Activated CD4-positive, alpha-beta T cell treated with anti-CD3 and anti-CD28 coated beads, Interleukin-2, amount 50 U/mL, for 4 hours (primary cell): ENCODE results near the gene ATP6V0A4.
"Not testable (repeated sequence)": the region's sequence is repeated elsewhere in the genome, so short reads cannot be mapped to it uniquely, and the experiment has no call there.

Experiments
- DNase-seq, 2 experiments: peaks; one replicate each; pipeline ENCODE4 v3.0.0-alpha.2; 2020

The ATP6V0A4 gene

GRCh38 chr7:138797715-138798320, at the start of gene ATP6V0A4, which contains the start of gene TMEM213:
Gene ATP6V0A4 (minus strand): TSS chr7:138798196. CDS start chr7:138771247, 26,949 bp downstream.
Gene TMEM213 (plus strand): TSS chr7:138797994. CDS start chr7:138798105, 111 bp downstream.
- DNase-seq, result no peak

DNA sequence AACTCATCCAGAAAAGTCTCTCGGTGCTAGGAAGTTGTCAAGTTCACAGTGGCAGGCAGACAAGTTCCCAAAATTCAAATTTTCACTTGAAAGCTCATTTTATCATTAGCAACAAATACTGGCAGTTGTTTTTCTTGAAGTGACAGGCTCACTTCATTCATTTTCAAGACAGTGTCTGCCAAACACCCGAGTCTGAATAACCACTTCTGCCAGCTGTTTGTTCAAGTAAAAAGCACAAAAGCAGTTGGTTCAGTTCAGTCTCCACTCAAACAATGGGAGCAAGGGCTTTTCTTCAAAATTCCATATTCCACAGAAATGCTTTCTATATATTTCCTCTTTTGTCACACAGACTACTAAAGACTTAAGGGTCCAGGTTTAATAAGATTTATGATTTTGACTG, 47.7 kb upstream of the ATP6V0A4 start:
- DNase-seq, result no peak

- no peak for DNase-seq
These were observed 45.9 kb upstream of the ATP6V0A4 start for GRCh38 chr7:138843632-138844580.

DNA sequence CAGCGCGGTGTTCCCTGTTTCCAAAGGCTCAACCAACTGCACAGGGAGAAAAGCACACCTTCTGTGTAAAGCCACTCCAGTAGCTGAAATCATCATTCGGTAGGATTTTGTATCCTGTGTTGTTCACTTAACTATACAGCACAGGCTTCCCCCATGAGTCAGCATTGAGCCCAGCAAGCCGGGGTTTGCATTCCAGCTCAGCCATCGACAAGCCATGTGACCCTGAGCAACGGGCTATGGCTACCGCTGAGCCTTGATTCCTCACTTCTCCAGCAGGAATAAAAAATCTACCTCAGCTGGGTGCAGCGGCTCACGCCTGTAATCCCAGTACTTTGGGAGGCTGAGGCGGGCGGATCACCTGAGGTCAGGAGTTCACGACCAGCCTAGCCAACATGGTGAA, 44.1 kb upstream of the ATP6V0A4 start:
- DNase-seq, result no peak

GRCh38 chr7:138838166-138838565, 40.2 kb upstream of the ATP6V0A4 start:
- no peak for DNase-seq

- DNase-seq, result no peak
These were observed 39.6 kb upstream of the ATP6V0A4 start for GRCh38 chr7:138837627-138838026.

- DNase-seq, result no peak
These were observed 37.1 kb upstream of the ATP6V0A4 start for GRCh38 chr7:138835087-138835486.

DNA sequence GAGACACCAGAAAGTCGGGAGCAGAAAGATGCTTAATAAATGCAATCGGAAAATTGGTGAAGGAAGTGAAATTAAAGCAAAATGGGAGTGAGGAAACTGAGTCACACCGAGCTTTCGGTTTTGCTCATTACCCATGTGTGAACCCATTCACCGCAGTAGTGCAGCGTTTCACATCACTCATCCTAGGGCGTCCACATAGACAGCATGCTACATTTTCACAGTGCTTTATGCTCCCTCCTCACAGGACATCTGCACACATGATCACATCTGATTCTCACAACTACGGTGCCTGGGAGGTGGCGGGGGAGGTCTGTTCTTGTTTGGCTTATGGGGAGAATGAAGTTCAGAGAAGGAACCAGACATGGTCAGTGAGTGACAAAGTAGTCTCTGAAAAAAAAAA, 36.6 kb upstream of the ATP6V0A4 start:
- DNase-seq, result no peak

- no peak for DNase-seq
These were observed 35.6 kb upstream of the ATP6V0A4 start for GRCh38 chr7:138833596-138833995.

- no peak for DNase-seq
These were observed 35.0 kb upstream of the ATP6V0A4 start for GRCh38 chr7:138832966-138833365.

GRCh38 chr7:138829335-138829734, 31.3 kb upstream of the ATP6V0A4 start:
- DNase-seq, result no peak

DNA sequence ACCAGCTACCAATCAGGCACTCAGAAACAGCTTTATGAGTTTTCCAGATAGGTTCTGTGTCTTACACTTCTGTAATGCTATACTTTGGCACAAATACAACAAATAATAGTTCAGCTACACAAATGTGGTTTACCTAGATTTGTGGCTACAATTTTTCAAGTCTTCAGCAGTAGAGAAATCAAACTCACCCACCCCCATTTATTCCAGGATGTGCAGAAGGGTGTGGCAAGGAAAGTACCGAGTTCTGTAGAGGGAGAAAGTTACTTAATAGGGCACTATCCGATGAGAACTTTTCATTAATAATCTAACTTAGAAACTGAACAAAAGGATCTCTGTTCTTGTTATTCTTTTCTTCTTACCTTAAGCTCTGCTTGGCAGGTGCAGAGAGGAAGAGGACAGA, 30.3 kb upstream of the ATP6V0A4 start:
- no peak for DNase-seq

DNA sequence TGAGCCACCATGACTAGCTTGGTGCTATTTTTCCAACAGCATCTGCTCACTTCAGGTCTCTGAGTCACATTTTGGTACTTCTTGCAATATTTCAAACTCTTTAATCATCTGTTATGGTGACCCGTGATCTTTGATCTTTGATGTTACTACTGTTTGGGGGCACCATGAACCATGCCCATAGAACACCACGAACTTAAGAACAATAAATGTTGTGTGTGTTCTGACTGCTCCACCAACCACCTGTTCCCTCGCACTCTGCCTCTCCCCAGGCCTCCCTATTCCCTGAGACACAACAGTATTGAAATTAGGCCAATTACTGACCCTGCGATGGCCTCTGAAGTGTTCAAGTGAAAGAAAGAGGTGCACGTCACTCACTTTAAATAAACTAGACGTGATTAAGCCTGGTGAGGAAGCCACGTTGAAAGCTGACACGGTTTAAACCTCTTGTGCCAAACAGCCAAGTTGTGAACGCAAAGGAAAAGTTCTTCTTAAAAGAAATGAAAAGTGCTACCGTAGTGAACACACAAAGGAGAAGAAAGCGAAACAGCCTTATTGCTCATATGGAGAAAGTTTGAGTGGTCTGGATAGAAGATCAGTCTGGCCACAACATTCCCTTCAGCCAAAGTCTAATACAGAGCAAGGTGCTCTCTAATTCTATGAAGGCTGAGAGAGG, 27.2 kb upstream of the ATP6V0A4 start:
- DNase-seq, result no peak

DNA sequence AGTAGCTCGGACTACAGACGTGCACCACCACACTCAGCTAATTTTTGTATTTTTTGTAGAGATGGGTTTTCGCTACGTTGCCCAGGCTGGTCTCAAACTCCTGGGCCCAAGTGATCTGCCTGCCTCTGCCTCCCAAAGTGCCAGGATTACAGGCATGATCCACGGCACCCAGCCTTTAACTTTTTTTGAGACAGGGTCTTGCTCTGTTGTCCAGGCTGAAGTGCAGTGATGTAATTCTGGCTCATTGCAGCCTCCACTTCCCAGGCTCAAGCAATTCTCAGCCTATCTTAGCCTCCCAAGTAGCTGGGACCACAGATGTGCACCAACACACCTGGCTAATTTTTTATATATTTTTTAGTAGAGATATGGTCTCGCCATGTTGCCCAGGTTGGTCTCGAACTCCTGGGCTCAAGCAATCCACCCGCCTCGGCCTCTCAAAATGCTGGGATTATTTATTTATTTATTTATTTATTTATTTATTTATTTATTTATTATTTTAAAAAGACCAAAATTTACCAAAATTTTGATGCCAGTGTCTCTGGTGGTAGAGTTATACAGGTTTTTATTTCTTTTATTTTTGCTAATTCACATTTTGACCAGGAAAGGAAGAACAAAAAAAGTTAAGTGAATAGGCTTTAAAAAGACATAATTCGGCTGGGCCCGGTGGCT, 25.0 kb upstream of the ATP6V0A4 start:
- no peak for DNase-seq

- no peak for DNase-seq
These were observed 23.9 kb upstream of the ATP6V0A4 start for GRCh38 chr7:138821912-138822311.

GRCh38 chr7:138819625-138820024, 21.6 kb upstream of the ATP6V0A4 start:
- DNase-seq, result no peak

GRCh38 chr7:138816650-138817049, 18.7 kb upstream of the ATP6V0A4 start:
- no peak for DNase-seq

DNA sequence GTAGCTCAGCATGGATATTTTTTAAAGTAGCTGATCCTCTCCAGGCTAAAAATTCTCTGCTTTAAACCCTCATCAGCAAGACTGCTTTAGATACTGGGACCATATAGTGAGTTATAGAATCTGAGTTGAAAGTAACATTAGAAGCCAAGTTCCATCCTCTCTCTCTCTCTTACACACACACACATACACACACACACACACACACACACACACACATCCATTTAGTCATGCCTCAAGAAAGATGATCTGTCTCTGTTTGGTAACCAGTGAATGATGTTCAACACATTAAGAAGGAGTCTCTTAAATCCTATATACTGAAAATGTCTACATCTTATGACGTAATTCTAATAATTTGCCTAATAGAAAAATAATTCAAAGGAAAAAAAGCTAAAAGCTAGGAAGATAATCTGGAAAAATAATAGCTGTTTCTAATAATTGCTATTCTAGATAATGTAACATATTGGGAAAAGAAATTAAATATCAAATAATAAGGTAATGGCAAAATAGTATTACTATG, 16.9 kb upstream of the ATP6V0A4 start:
- DNase-seq, result no peak

DNA sequence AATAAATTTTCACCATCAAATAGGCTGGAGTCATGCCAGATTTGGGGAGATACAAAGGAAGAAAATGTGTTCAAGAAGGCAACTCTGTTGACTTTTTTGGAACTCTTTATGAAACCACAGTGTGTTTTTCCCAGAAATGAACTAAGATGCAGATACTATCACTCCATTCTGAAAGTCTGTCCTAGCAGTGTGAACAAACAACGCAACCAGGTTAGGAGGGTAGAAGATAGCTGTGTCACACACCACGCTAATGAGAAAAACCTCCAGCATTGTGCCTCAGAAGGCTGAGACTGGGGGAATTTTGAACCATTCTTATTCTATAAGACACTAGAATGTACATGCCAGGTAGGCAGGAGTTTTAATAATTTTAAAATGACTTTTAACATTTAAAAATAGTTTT, 15.9 kb upstream of the ATP6V0A4 start:
- no peak for DNase-seq

GRCh38 chr7:138811327-138811726, 13.3 kb upstream of the ATP6V0A4 start:
- DNase-seq, result not testable (repeated sequence)

- no peak for DNase-seq
These were observed 11.3 kb upstream of the ATP6V0A4 start for GRCh38 chr7:138809346-138809745.

GRCh38 chr7:138804618-138805017, 6.6 kb upstream of the ATP6V0A4 start:
- DNase-seq, result no peak

- DNase-seq, result no peak
These were observed 4.7 kb upstream of the ATP6V0A4 start for GRCh38 chr7:138802706-138803105.
